GM23338 (cell line): Measurements from ENCODE around the gene TRMT10B. TPM values are rescaled to one million over a fixed set of nuclear protein-coding genes. Genes with fewer than 3 reads are reported as not detected.

Experiments used
- ATAC-seq: fragments of 200-7000 bp; cut with Tn5 transposase; 3 replicates; pipeline ENCODE4 v1.9.1; 2020
- DNase-seq: peaks from one replicate; pipeline ENCODE4 v3.0.0-alpha.2; 2015; ENCODE audit warnings: low spot score
- H2AFZ ChIP-seq: fragments of 200-600 bp; sonication (generic); 2 replicates; pipeline ENCODE4 v1.8.0; 2016; ENCODE audit warnings: antibody characterized with exemption, mild to moderate bottlenecking, moderate library complexity
- H3F3A ChIP-seq: fragments of 200-600 bp; sonication (generic); replicated peaks from 2 replicates; pipeline ENCODE4 v1.8.0; 2017; ENCODE audit warnings: antibody characterized with exemption, mixed run types, low read depth
- H3K27ac ChIP-seq: fragments of 200-600 bp; sonication (generic); 2 replicates; pipeline ENCODE4 v1.6.1; 2016; ENCODE audit warnings: low read depth
- H3K27me3 ChIP-seq: fragments of 200-600 bp; sonication (generic); 2 replicates; pipeline ENCODE4 v1.8.0; 2016; ENCODE audit warnings: mild to moderate bottlenecking, mixed run types, moderate library complexity; ENCODE audit not compliant: insufficient read depth
- H3K36me3 ChIP-seq: fragments of 200-600 bp; sonication (generic); 2 replicates; pipeline ENCODE4 v1.8.0; 2016; ENCODE audit warnings: mild to moderate bottlenecking; ENCODE audit not compliant: insufficient read depth
- H3K4me1 ChIP-seq: fragments of 200-600 bp; sonication (generic); 2 replicates; pipeline ENCODE4 v1.8.0; 2016; ENCODE audit warnings: mild to moderate bottlenecking, moderate library complexity; ENCODE audit not compliant: insufficient read depth
- H3K4me2 ChIP-seq: fragments of 200-600 bp; sonication (generic); 2 replicates; pipeline ENCODE4 v1.7.1; 2017; ENCODE audit warnings: mixed run types
- H3K4me3 ChIP-seq: fragments of 200-600 bp; sonication (generic); 2 replicates; pipeline ENCODE4 v1.6.1; 2016; ENCODE audit warnings: mixed run types
- H3K79me2 ChIP-seq: fragments of 200-600 bp; sonication (generic); replicated peaks from 2 replicates; pipeline ENCODE4 v1.8.0; 2017; ENCODE audit warnings: mild to moderate bottlenecking; ENCODE audit not compliant: insufficient read depth
- H3K9me2 ChIP-seq: fragments of 200-600 bp; sonication (generic); 2 replicates; pipeline ENCODE4 v1.8.0; 2017; ENCODE audit not compliant: insufficient read depth
- H4K20me1 ChIP-seq: fragments of 200-600 bp; sonication (generic); replicated peaks from 2 replicates; pipeline ENCODE4 v1.8.0; 2017; ENCODE audit warnings: mild to moderate bottlenecking; ENCODE audit not compliant: insufficient read depth
- H3K27ac Mint-ChIP-seq: 2 replicates; pipeline ENCODE4 v1.8.0; 2020; ENCODE audit warnings: inconsistent platforms, mild to moderate bottlenecking, moderate library complexity, mixed read lengths
- H3K27me3 Mint-ChIP-seq: 3 replicates; pipeline ENCODE4 v1.8.0; 2022; ENCODE audit warnings: low read depth, mild to moderate bottlenecking, moderate library complexity, mixed read lengths, inconsistent platforms; ENCODE audit not compliant: insufficient read depth, poor library complexity
- H3K36me3 Mint-ChIP-seq: 3 replicates; pipeline ENCODE4 v1.8.0; 2021; ENCODE audit warnings: low read depth, mild to moderate bottlenecking, inconsistent platforms, moderate library complexity, mixed read lengths
- H3K4me1 Mint-ChIP-seq: 3 replicates; pipeline ENCODE4 v1.8.0; 2020; ENCODE audit warnings: mild to moderate bottlenecking, inconsistent platforms, mixed read lengths
- H3K4me3 Mint-ChIP-seq: 3 replicates; pipeline ENCODE4 v1.8.0; 2021; ENCODE audit warnings: moderate library complexity, mild to moderate bottlenecking, inconsistent platforms, mixed read lengths
- H3K9me3 Mint-ChIP-seq: 3 replicates; pipeline ENCODE4 v1.8.0; 2020; ENCODE audit warnings: moderate library complexity, mild to moderate bottlenecking, inconsistent platforms, mixed read lengths
- CREB1 ChIP-seq: fragments of 250-450 bp; sonication (Bioruptor Pico); IDR thresholded peaks from 2 replicates; pipeline ENCODE4 v1.5.0; 2020; ENCODE audit warnings: low read depth, mild to moderate bottlenecking, moderate library complexity
- CTCF ChIP-seq, 2 experiments: fragments of 200-600 bp in 1 of 2; sonication (generic) in 1 of 2; conservative IDR thresholded peaks; 2 replicates each; pipeline versions ENCODE4 v1.5.1 to v1.6.1; 2016 to 2017; ENCODE audit warnings: antibody characterized with exemption in 2 of 2, low read depth in 2 of 2, mild to moderate bottlenecking in 2 of 2, moderate library complexity in 1 of 2
- ETS1 ChIP-seq: IDR thresholded peaks from 2 replicates; pipeline ENCODE4 v1.6.1; 2016; ENCODE audit warnings: antibody characterized with exemption
- JUNB ChIP-seq: IDR thresholded peaks from one replicate; pipeline ENCODE4 v1.6.1; 2016; ENCODE audit warnings: antibody characterized with exemption; ENCODE audit not compliant: unreplicated experiment
- NANOG ChIP-seq: IDR thresholded peaks from 2 replicates; pipeline ENCODE4 v1.6.1; 2016; ENCODE audit warnings: antibody characterized with exemption, borderline replicate concordance
- REST ChIP-seq: IDR thresholded peaks from one replicate; pipeline ENCODE4 v1.6.1; 2018; ENCODE audit warnings: antibody characterized with exemption; ENCODE audit not compliant: unreplicated experiment
- STAT1 ChIP-seq: IDR thresholded peaks from one replicate; pipeline ENCODE4 v1.6.1; 2016; ENCODE audit warnings: antibody characterized with exemption; ENCODE audit not compliant: unreplicated experiment
- ZNF331 ChIP-seq: fragments of 250-450 bp; sonication (Bioruptor Pico); IDR thresholded peaks from 2 replicates; pipeline ENCODE4 v1.5.0; 2020; ENCODE audit warnings: low read depth, mild to moderate bottlenecking, moderate library complexity
- polyA plus RNA-seq: library from polyadenylated mRNA; unstranded; fragments of >200 nt; fragmentation: Nextera tagmentation; extraction: Ambion mirVana; gene quantifications from 2 replicates; pipeline ENCODE4 v1.2.1, GENCODE V29; 2016
- total RNA-seq: library from RNA; depleted of rRNA; stranded (reverse); fragments of >200 nt; shearing (Covaris generic); gene quantifications from 2 replicates; pipeline ENCODE4 v1.2.3, GENCODE V29; 2014

TRMT10B gene
- total and polyA plus RNA-seq, 2 experiments from 2014 or later: 3.1 to 10.8 TPM

- TF ChIP-seq REST (no peak), STAT1 (no peak), ETS1 (no peak)
Observed at GRCh38 chr9:37769995-37770394, 16.4 kb downstream of the TRMT10B start (continued).

- H3K9me2 ChIP-seq: no peaks in the 10 kb centered on the region
- peaks cover 6% of the 10 kb centered on the region; the same call in 1 of the 2 replicates for H4K20me1 ChIP-seq
- ATAC-seq: no peak
- H3K4me3 Mint-ChIP-seq: no peak overlapping the region
- H3K4me1 Mint-ChIP-seq: no peaks in the 10 kb centered on the region
- H3K9me3 Mint-ChIP-seq: no peaks in the 10 kb centered on the region
- no peak overlapping the region for H3K4me2 ChIP-seq
- H3F3A ChIP-seq: no peaks in the 10 kb centered on the region
- no peak overlapping the region for H3K27ac ChIP-seq
- no peaks in the 10 kb centered on the region for H3K27me3 ChIP-seq
- peaks cover 40% of the 10 kb centered on the region for H3K36me3 Mint-ChIP-seq
- no peak overlapping the region for H3K4me3 ChIP-seq
- H3K36me3 ChIP-seq: peaks cover 23% of the 10 kb centered on the region
- H3K27ac Mint-ChIP-seq: no peak overlapping the region; the same call in 1 of the 2 replicates
- H2AFZ ChIP-seq: no peak overlapping the region
- no peaks in the 10 kb centered on the region for H3K4me1 ChIP-seq
- DNase-seq: no peak
- no peaks in the 10 kb centered on the region for H3K79me2 ChIP-seq
- peaks cover 3% of the 10 kb centered on the region for H3K27me3 Mint-ChIP-seq
- no peak for TF ChIP-seq CTCF (conservative IDR thresholded peaks at IDR 0.05; ENCODE audit: low read depth in 2 of 2)
Observed at GRCh38 chr9:37775216-37775919, 21.8 kb downstream of the TRMT10B start.

GRCh38 chr9:37776328-37776727, 22.7 kb downstream of the TRMT10B start:
- no peak overlapping the region for H3K27ac ChIP-seq
- H3K9me3 Mint-ChIP-seq: no peaks in the 10 kb centered on the region
- no peak overlapping the region for H3K4me3 Mint-ChIP-seq
- no peak overlapping the region for H2AFZ ChIP-seq
- H3K9me2 ChIP-seq: no peaks in the 10 kb centered on the region
- H3F3A ChIP-seq: no peaks in the 10 kb centered on the region
- H3K36me3 ChIP-seq: peaks cover 32% of the 10 kb centered on the region
- no peak overlapping the region for H3K4me2 ChIP-seq
- no peak overlapping the region for H3K4me3 ChIP-seq
- H3K4me1 ChIP-seq: no peaks in the 10 kb centered on the region
- H4K20me1 ChIP-seq: peaks cover 15% of the 10 kb centered on the region
- DNase-seq (no peak), ATAC-seq (no peak)
- H3K27me3 ChIP-seq: no peaks in the 10 kb centered on the region
- H3K27me3 Mint-ChIP-seq: peaks cover 3% of the 10 kb centered on the region
- peaks cover 1% of the 10 kb centered on the region; the same call in 1 of the 2 replicates for H3K79me2 ChIP-seq
- peaks cover 50% of the 10 kb centered on the region for H3K36me3 Mint-ChIP-seq
- no peak overlapping the region for H3K27ac Mint-ChIP-seq
- no peaks in the 10 kb centered on the region for H3K4me1 Mint-ChIP-seq
- TF ChIP-seq NANOG (no peak), ZNF331 (CRISPR knock-in tag) (no peak), REST (no peak), ETS1 (no peak), JUNB (no peak), STAT1 (no peak), CREB1 (no peak)
